Smooth muscle cell (in vitro differentiated cells): ENCODE results near the gene FAM168A. TPM values are rescaled to one million over a fixed set of nuclear protein-coding genes. Genes with fewer than 3 reads are reported as not detected.
"Not testable (repeated sequence)": the region's sequence is repeated elsewhere in the genome, so short reads cannot be mapped to it uniquely, and the experiment has no call there.

Source experiments
- DNase-seq: peaks from one replicate; lab custom pipeline; 2025; ENCODE audit not compliant: unreplicated experiment; lab: John Stamatoyannopoulos, UW
- H2AFZ ChIP-seq: fragments of 200-600 bp; sonication (generic); 2 replicates; pipeline ENCODE4 v1.6.0; 2016; ENCODE audit warnings: antibody characterized with exemption, low read depth, mild to moderate bottlenecking
- H3F3A ChIP-seq: fragments of 200-600 bp; sonication (generic); 2 replicates; pipeline ENCODE4 v1.6.0; 2017; ENCODE audit warnings: antibody characterized with exemption, low read depth
- H3K27ac ChIP-seq: fragments of 200-600 bp; sonication (generic); 2 replicates; pipeline ENCODE4 v1.5.1; 2016; ENCODE audit warnings: low read depth, mild to moderate bottlenecking
- H3K27me3 ChIP-seq: fragments of 200-600 bp; sonication (generic); 2 replicates; pipeline ENCODE4 v1.6.1; 2016; ENCODE audit warnings: low read depth, mild to moderate bottlenecking
- H3K36me3 ChIP-seq: fragments of 200-600 bp; sonication (generic); 2 replicates; pipeline ENCODE4 v1.5.1; 2016; ENCODE audit warnings: low read depth
- H3K4me1 ChIP-seq: fragments of 200-600 bp; sonication (generic); 2 replicates; pipeline ENCODE4 v1.5.1; 2016; ENCODE audit warnings: low read depth
- H3K4me2 ChIP-seq: fragments of 200-600 bp; sonication (generic); 2 replicates; pipeline ENCODE4 v1.6.0; 2016; ENCODE audit warnings: mild to moderate bottlenecking
- H3K4me3 ChIP-seq: fragments of 200-600 bp; sonication (generic); 2 replicates; pipeline ENCODE4 v1.5.1; 2016; ENCODE audit warnings: mild to moderate bottlenecking
- H3K79me2 ChIP-seq: fragments of 200-600 bp; sonication (generic); 2 replicates; pipeline ENCODE4 v1.6.0; 2016; ENCODE audit warnings: low read depth, mild to moderate bottlenecking
- H3K9ac ChIP-seq: fragments of 200-600 bp; sonication (generic); 2 replicates; pipeline ENCODE4 v1.6.0; 2016; ENCODE audit warnings: low read depth
- H3K9me3 ChIP-seq: fragments of 200-600 bp; sonication (generic); replicated peaks from 2 replicates; pipeline ENCODE4 v1.5.1; 2016; ENCODE audit warnings: low read depth
- H4K20me1 ChIP-seq: fragments of 200-600 bp; sonication (generic); 2 replicates; pipeline ENCODE4 v1.6.0; 2016; ENCODE audit warnings: low read depth
- CTCF ChIP-seq: fragments of 200-600 bp; sonication (generic); IDR thresholded peaks from 2 replicates; pipeline ENCODE4 v1.5.1; 2017; ENCODE audit warnings: borderline replicate concordance, mild to moderate bottlenecking, antibody characterized with exemption; ENCODE audit not compliant: insufficient read depth, poor library complexity, severe bottlenecking
- WGBS: methylation state at CpG from one replicate; pipeline ENCODE4 v1.1.7; 2016; ENCODE audit warnings: low lambda C conversion rate; 5-methylcytosine and 5-hydroxymethylcytosine counted together
- polyA plus RNA-seq: library from polyadenylated mRNA; unstranded; fragments of >200 nt; fragmentation: Nextera tagmentation; extraction: Ambion mirVana; gene quantifications from 2 replicates; pipeline ENCODE4 v1.2.1, GENCODE V29; 2016
- total RNA-seq: library from RNA; depleted of rRNA; stranded (reverse); fragments of >200 nt; gene quantifications from 2 replicates; pipeline ENCODE4 v1.2.3, GENCODE V29; 2014

FAM168A gene
- total and polyA plus RNA-seq, 2 experiments from 2014 or later, result 10.8 to 32.5 TPM

- DNase-seq, result no peak
- H3K9me3 ChIP-seq, result no peaks in the 10 kb centered on the region
- H3K27me3 ChIP-seq, result no peaks in the 10 kb centered on the region
- no peak overlapping the region for H3K4me2 ChIP-seq
- peaks cover 45% of the 10 kb centered on the region for H4K20me1 ChIP-seq
- no peaks in the 10 kb centered on the region for H3F3A ChIP-seq
- H3K79me2 ChIP-seq, result peaks cover 4% of the 10 kb centered on the region
- no peaks in the 10 kb centered on the region for H3K4me1 ChIP-seq
- no peak overlapping the region for H3K27ac ChIP-seq
- no peak overlapping the region for H3K9ac ChIP-seq
- H2AFZ ChIP-seq, result no peak overlapping the region
- no peak overlapping the region for H3K4me3 ChIP-seq
- no peak for TF ChIP-seq CTCF
- H3K36me3 ChIP-seq, result no peaks in the 10 kb centered on the region
These were observed 146.0 kb downstream of the FAM168A start for GRCh38 chr11:73451896-73452295.

GRCh38 chr11:73446766-73447165, 151.1 kb downstream of the FAM168A start:
- H3K36me3 ChIP-seq, result no peaks in the 10 kb centered on the region
- TF ChIP-seq CTCF, result no peak
- H2AFZ ChIP-seq, result no peak overlapping the region
- no peaks in the 10 kb centered on the region for H3K9me3 ChIP-seq
- H3F3A ChIP-seq, result no peaks in the 10 kb centered on the region
- H3K9ac ChIP-seq, result no peak overlapping the region
- no peaks in the 10 kb centered on the region for H3K27me3 ChIP-seq
- H4K20me1 ChIP-seq, result peaks cover 57% of the 10 kb centered on the region
- peaks cover 8% of the 10 kb centered on the region for H3K79me2 ChIP-seq
- no peak overlapping the region for H3K27ac ChIP-seq
- H3K4me2 ChIP-seq, result no peak overlapping the region
- no peak overlapping the region for H3K4me3 ChIP-seq
- DNase-seq, result no peak
- H3K4me1 ChIP-seq, result no peaks in the 10 kb centered on the region
- 100% methylated on average over 2 of the region's 2 CpGs for WGBS

GRCh38 chr11:73445980-73446379, 151.9 kb downstream of the FAM168A start:
- no peak for DNase-seq
- Histone ChIP-seq H2AFZ (no peak overlapping the region), H3F3A (no peaks in the 10 kb centered on the region), H3K36me3 (no peaks in the 10 kb centered on the region), H3K27ac (no peak overlapping the region), H3K4me1 (no peaks in the 10 kb centered on the region), H3K79me2 (peaks cover 14% of the 10 kb centered on the region), H3K9ac (no peak overlapping the region), H3K9me3 (no peaks in the 10 kb centered on the region), H4K20me1 (peaks cover 49% of the 10 kb centered on the region), H3K27me3 (no peaks in the 10 kb centered on the region), H3K4me3 (no peak overlapping the region), H3K4me2 (no peak overlapping the region)
- no peak for TF ChIP-seq CTCF

GRCh38 chr11:73439002-73439843, 158.7 kb downstream of the FAM168A start:
- H3K9ac ChIP-seq, result no peak overlapping the region
- no peak overlapping the region for H3K4me3 ChIP-seq
- H3K9me3 ChIP-seq, result no peaks in the 10 kb centered on the region
- no peaks in the 10 kb centered on the region for H3K36me3 ChIP-seq
- no peaks in the 10 kb centered on the region for H3F3A ChIP-seq
- H3K4me2 ChIP-seq, result peak overlapping the region; percentile 43
- H3K27ac ChIP-seq, result peak overlapping the region; percentile 12
- DNase-seq, result no peak
- H3K27me3 ChIP-seq, result no peaks in the 10 kb centered on the region
- H2AFZ ChIP-seq, result no peak overlapping the region
- no peak for TF ChIP-seq CTCF
- H4K20me1 ChIP-seq, result peaks cover 56% of the 10 kb centered on the region
- H3K4me1 ChIP-seq, result peaks cover 30% of the 10 kb centered on the region
- H3K79me2 ChIP-seq, result peaks cover 37% of the 10 kb centered on the region
- 64% methylated on average over 5 of the region's 5 CpGs for WGBS

GRCh38 chr11:73436859-73437258, 161.1 kb downstream of the FAM168A start:
- not testable (repeated sequence) for H3F3A ChIP-seq, DNase-seq, H3K27ac ChIP-seq, H3K4me3 ChIP-seq, H3K9me3 ChIP-seq, H2AFZ ChIP-seq, H3K9ac ChIP-seq, H3K27me3 ChIP-seq, H3K36me3 ChIP-seq, H3K4me2 ChIP-seq
- Histone ChIP-seq H3K79me2 (peaks cover 35% of the 10 kb centered on the region), H4K20me1 (peaks cover 50% of the 10 kb centered on the region), H3K4me1 (peaks cover 30% of the 10 kb centered on the region)
- WGBS, result 100% methylated on average over 4 of the region's 4 CpGs
